GM19328 (cell line): ENCODE measurements around the gene ARHGEF3.
"Not testable (repeated sequence)": the region's sequence is repeated elsewhere in the genome, so short reads cannot be mapped to it uniquely, and the experiment has no call there.

ENCODE experiments used
- ATAC-seq: cut with Tn5 transposase; IDR thresholded peaks from one replicate; pipeline ENCODE4 v1.9.1; 2021; ENCODE audit warnings: mild to moderate bottlenecking, moderate library complexity; ENCODE audit not compliant: unreplicated experiment

ARHGEF3 gene

GRCh38 chr3:56775838-56776555, 25.8 kb downstream of the ARHGEF3 start:
- ATAC-seq: no peak

DNA sequence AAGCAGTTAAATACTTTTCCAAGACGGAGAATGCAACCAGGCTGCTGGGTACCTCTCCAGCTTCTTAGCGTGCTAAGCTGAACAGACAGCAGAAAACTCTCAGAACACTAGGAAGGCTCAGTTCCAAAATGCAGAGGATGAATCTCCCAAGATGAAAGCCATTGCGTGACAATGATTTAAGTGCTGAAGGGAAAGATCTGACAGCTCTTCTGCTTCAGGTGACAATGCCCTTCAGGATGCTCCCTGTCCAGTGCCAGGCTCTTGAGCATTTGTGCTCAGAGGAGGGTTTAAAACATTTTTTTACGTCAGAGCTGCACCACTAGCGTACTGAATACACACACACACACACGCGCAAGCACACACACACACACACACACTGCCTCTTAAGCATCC, 26.3 kb downstream of the ARHGEF3 start:
- no peak for ATAC-seq

GRCh38 chr3:56773986-56774385, 27.8 kb downstream of the ARHGEF3 start:
- ATAC-seq: no peak

DNA sequence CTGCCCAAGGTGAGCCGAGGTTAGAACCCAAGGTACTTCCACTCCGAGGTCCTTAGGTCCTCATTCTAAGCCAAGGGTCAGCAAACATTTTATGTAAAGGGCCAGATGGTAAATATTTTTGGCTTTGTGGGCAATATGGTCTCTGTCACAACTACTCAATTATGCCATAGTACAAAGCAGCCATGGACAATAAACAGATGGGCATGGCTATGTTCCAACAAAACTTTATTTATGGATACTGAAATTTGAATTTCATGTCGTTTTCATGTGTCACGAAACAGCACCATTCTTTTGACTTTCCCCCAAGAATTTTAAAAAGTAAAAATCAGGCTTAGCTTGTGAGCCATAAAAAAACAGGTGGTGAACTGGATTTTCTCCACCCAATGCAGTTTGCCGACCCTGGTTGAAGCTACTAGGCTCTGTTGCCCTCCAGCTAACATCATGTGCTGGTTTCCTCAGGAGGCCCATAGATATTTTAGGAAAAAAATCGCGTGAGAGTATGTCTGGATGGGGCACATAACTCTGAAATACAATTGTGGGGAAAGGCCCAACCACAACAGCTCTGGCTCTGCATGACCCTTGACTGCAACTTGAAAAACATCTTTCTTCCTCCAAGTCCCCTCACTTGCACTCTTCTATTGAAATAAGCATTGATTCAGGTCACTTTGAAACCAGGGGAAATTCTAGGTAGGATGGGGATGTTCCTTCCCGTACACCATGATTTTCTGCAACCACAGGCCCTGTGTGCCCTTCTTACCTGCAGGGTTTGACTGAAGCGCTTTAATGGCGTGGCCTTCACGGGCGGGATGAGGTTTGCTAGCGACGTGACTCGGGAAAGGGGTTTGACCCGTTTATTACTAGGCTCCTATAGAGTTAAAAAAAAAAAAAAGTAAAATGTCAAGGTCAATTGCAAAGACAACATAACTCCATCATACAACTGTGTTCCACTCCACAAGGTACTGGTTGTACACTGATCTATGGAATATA, 28.5 kb downstream of the ARHGEF3 start:
- no peak for ATAC-seq

DNA sequence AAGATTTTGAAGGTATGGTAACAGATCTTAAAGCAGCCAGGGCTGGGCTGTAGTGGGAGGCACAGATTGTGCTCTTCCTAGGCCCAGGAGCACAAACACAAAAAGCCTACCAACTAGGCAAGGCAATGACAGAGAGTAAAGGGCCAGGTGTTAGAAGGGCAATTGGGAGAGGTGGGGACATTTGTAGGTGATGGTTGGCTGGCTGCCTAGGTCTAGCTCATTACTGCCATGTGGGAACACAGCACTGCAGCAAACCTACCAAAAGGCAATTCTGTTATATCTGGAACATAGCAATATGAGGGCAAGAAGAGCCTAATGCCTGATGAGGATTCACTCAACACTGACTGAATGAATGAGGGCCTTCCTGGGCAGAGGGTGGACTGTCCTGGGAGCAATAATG, 30.4 kb downstream of the ARHGEF3 start:
- no peak for ATAC-seq

GRCh38 chr3:56769116-56769707, 32.5 kb downstream of the ARHGEF3 start:
- no peak for ATAC-seq

GRCh38 chr3:56764904-56765547, 36.7 kb downstream of the ARHGEF3 start:
- ATAC-seq: no peak

- no peak for ATAC-seq
Observed at GRCh38 chr3:56764184-56764583, 37.6 kb downstream of the ARHGEF3 start.

GRCh38 chr3:56763233-56763632, 38.5 kb downstream of the ARHGEF3 start:
- ATAC-seq: no peak

GRCh38 chr3:56762718-56763117, 39.0 kb downstream of the ARHGEF3 start:
- ATAC-seq: no peak

- no peak for ATAC-seq
Observed at GRCh38 chr3:56761887-56762651, 39.7 kb downstream of the ARHGEF3 start.

GRCh38 chr3:56761023-56761422, 40.7 kb downstream of the ARHGEF3 start:
- ATAC-seq: no peak

DNA sequence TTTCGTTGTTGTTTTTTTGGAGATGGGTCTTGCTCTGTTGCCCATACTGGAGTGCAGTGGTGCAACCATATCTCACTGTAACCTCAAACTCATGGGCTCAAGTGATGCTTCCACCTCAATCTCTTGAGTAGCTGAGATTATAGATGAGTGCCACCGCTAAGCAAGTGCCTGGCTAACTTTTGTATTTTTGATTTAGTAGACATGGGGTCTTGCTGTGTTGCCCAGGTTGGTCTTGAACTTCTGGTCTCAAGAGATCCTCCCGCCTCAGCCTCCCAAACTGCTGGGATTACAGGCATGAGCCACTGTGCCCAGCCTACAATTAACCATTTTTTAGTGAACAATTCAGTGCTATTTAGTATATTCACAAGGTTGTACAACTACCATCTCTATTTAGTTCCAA, 42.2 kb downstream of the ARHGEF3 start:
- ATAC-seq: no peak

DNA sequence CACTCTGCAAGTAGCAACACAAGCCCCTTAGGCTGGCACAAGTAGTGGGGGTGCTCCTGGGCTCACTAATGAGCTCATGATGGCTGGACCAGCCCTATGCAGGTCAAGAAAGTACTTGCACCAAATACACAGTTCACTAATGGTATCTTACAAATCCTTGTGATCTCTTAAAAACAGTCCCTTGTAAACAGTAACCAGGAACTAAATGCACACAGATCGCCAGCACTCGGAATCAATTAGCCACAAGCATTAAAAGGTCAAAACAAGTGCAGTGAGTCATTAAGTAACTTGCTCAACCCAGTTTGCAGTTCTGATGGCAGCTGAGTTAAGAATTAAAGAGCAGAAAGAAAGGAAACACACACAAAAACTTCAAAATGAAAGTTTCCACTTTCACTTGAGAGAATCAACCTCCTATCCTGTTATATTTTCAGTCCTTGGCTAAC, 43.2 kb downstream of the ARHGEF3 start:
- ATAC-seq: no peak

DNA sequence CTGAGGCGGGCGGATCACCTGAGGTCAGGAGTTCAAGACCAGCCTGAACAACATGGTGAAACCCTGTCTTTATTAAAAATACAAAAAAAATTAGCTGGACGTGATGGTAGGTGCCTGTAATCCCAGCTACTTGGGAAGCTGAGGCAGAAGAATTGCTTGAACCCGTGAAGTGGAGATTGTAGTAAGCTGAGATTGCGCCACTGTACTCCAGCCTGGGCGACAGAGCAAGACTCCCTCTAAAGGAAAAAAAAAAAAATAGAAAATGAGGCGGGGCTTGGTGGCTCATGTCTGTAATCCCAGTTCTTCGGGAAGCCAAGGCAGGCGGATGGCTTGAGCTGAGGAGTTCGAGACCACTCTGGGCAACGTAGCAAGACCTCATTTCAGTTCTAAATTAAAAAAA, 43.7 kb downstream of the ARHGEF3 start:
- ATAC-seq: not testable (repeated sequence)

- no peak for ATAC-seq
Observed at GRCh38 chr3:56754741-56755417, 46.9 kb downstream of the ARHGEF3 start.

- peak; percentile 77 for ATAC-seq
Observed at GRCh38 chr3:56753206-56753820, 48.4 kb downstream of the ARHGEF3 start.

DNA sequence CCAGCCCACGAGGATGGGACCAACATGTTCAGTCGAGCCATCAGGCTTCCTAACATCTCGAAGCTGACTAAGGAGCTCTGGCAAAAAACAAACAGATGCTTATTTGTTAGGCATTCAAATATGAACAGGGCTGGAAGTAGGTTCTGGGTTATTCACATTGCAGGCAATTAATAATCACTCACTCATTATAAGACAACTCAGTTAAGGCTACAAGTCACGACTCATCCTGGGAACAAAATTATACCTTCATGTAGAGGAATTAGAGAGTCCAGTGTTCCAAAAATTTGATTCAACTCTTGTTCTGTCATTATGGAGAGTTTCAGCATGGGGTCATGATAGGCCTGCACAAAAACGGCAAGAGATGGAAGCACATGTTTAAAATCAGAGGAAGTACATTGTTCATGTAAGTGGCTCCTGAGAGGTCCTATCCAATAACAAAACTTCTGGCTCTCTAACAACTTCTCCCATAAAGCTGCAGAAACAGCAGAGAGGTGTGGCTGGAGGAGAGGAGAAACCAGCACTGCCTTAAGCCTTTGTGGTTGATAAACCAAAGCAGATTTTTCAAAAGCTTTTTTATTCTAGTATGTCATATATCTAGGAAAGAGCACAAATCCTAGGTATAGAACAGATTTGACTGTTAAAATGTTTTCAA, 50.6 kb downstream of the ARHGEF3 start:
- no peak for ATAC-seq
